CD14-positive monocyte (primary cell): ENCODE data around the gene ECSCR. TPM values are rescaled to one million over a fixed set of nuclear protein-coding genes. Genes with fewer than 3 reads are reported as not detected.

Experiments
- DNase-seq, 3 donors: peaks; one replicate each; pipeline ENCODE4 v3.0.0-alpha.2; 2011 to 2022
- H2AFZ ChIP-seq: 2 replicates; pipeline ENCODE4 v1.6.0; 2012; ENCODE audit warnings: mild to moderate bottlenecking, low read depth, low read length, inconsistent platforms; ENCODE audit not compliant: insufficient read depth, poor library complexity, severe bottlenecking
- H3K27ac ChIP-seq, 2 donors: 1 replicate in 1 of 2; 2 replicates in 1 of 2; pipeline ENCODE4 v1.5.1; 2012 to 2013; ENCODE audit warnings: low read length in 2 of 2, control low read depth in 1 of 2, inconsistent platforms in 1 of 2, low read depth in 1 of 2, mild to moderate bottlenecking in 1 of 2
- H3K27me3 ChIP-seq, 2 donors: one replicate each; pipeline versions ENCODE4 v1.6.0 to v1.6.1; 2011 to 2013; ENCODE audit warnings: low read length in 2 of 2; ENCODE audit not compliant: control insufficient read depth in 2 of 2, insufficient read depth in 2 of 2
- H3K36me3 ChIP-seq, 2 donors: replicated peaks in 1 of 2; 1 replicate in 1 of 2; 2 replicates in 1 of 2; pipeline versions ENCODE4 v1.5.1 to v1.6.1; 2012 to 2013; ENCODE audit warnings: low read length in 2 of 2, control low read depth in 1 of 2, inconsistent platforms in 1 of 2, mild to moderate bottlenecking in 1 of 2; ENCODE audit not compliant: insufficient read depth in 2 of 2, control insufficient read depth in 1 of 2
- H3K4me1 ChIP-seq, 2 donors: 1 replicate in 1 of 2; 2 replicates in 1 of 2; pipeline versions ENCODE4 v1.5.1 to v1.6.1; 2012 to 2013; ENCODE audit warnings: low read length in 2 of 2, control low read depth in 1 of 2, inconsistent platforms in 1 of 2, mild to moderate bottlenecking in 1 of 2, moderate library complexity in 1 of 2; ENCODE audit not compliant: insufficient read depth in 2 of 2, control insufficient read depth in 1 of 2
- H3K4me2 ChIP-seq: replicated peaks from 2 replicates; pipeline ENCODE3; 2012; ENCODE audit warnings: low read length, moderate library complexity, mild to moderate bottlenecking; ENCODE audit not compliant: poor library complexity, severe bottlenecking; ENCODE audit errors: extremely low read depth
- H3K4me3 ChIP-seq, 3 experiments: fragments of 200-600 bp in 1 of 3; sonication (generic) in 1 of 3; replicated peaks in 1 of 3; 1 replicate in 2 of 3; 2 replicates in 1 of 3; pipeline ENCODE4 v1.5.1; 2011 to 2013; ENCODE audit warnings: low read length in 3 of 3, mild to moderate bottlenecking in 3 of 3, control low read depth in 2 of 3, low read depth in 2 of 3, inconsistent platforms in 1 of 3, moderate library complexity in 1 of 3
- H3K79me2 ChIP-seq: 2 replicates; pipeline ENCODE4 v1.6.0; 2012; ENCODE audit warnings: mild to moderate bottlenecking, control low read depth, inconsistent platforms, low read length, moderate library complexity; ENCODE audit not compliant: insufficient read depth
- H3K9ac ChIP-seq: 2 replicates; pipeline ENCODE4 v1.6.0; 2017; ENCODE audit warnings: low read length, mild to moderate bottlenecking; ENCODE audit not compliant: insufficient read depth, poor library complexity, severe bottlenecking
- H3K9me3 ChIP-seq, 2 donors: replicated peaks in 1 of 2; 1 replicate in 1 of 2; 2 replicates in 1 of 2; pipeline versions ENCODE4 v1.5.1 to v1.6.1; 2012 to 2013; ENCODE audit warnings: low read length in 2 of 2, control low read depth in 1 of 2; ENCODE audit not compliant: control insufficient read depth in 1 of 2, insufficient read depth in 1 of 2
- H4K20me1 ChIP-seq: 2 replicates; pipeline ENCODE4 v1.6.0; 2012; ENCODE audit warnings: mild to moderate bottlenecking, low read length, control low read depth, moderate library complexity; ENCODE audit not compliant: insufficient read depth
- H3K27ac Mint-ChIP-seq, 7 donors: one replicate each; pipeline ENCODE4 v1.8.0; 2020; ENCODE audit warnings: mild to moderate bottlenecking in 7 of 7, mixed read lengths in 7 of 7, moderate library complexity in 6 of 7, inconsistent platforms in 2 of 7
- H3K27me3 Mint-ChIP-seq, 3 donors: one replicate each; pipeline ENCODE4 v1.8.0; 2021 to 2022; ENCODE audit warnings: low read depth in 3 of 3, mild to moderate bottlenecking in 3 of 3, mixed read lengths in 3 of 3, moderate library complexity in 3 of 3, inconsistent platforms in 1 of 3
- H3K36me3 Mint-ChIP-seq, 2 donors: one replicate each; pipeline ENCODE4 v1.8.0; 2020; ENCODE audit warnings: mixed read lengths in 2 of 2, inconsistent platforms in 1 of 2, mild to moderate bottlenecking in 1 of 2
- H3K4me1 Mint-ChIP-seq: one replicate; pipeline ENCODE4 v1.8.0; 2020; ENCODE audit warnings: mild to moderate bottlenecking, mixed read lengths
- H3K4me3 Mint-ChIP-seq, 2 donors: one replicate each; pipeline ENCODE4 v1.8.0; 2020; ENCODE audit warnings: mild to moderate bottlenecking in 2 of 2, mixed read lengths in 2 of 2, moderate library complexity in 1 of 2
- H3K9me3 Mint-ChIP-seq, 7 donors: one replicate each; pipeline ENCODE4 v1.8.0; 2020 to 2022; ENCODE audit warnings: mixed read lengths in 7 of 7, mild to moderate bottlenecking in 6 of 7, moderate library complexity in 6 of 7, inconsistent platforms in 2 of 7
- WGBS: methylation state at CpG from one replicate; pipeline ENCODE4 v1.1.5; 2013; ENCODE audit warnings: missing lambda C conversion rate; ENCODE audit not compliant: insufficient coverage; 5-methylcytosine and 5-hydroxymethylcytosine counted together
- intact Hi-C, 2 donors: fragments of 100-400 bp; cut with micrococcal nuclease; formaldehyde crosslinking; loops; one replicate each; pipeline versions ENCODE4 v1.15.0 to v1.15.1; 2023
- polyA plus RNA-seq, 3 donors: library from polyadenylated mRNA; depleted of rRNA in 1 of 3; unstranded in 2 of 3; stranded (reverse) in 1 of 3; fragments of 300-500 nt in 2 of 3; fragments of >200 nt in 1 of 3; fragmentation: Illumina TruSeq in 2 of 3; gene quantifications; 1 replicate in 2 of 3; 2 replicates in 1 of 3; pipeline ENCODE4 v1.2.3, GENCODE V29; 2012 to 2021
- TF ChIP-seq, protein P1 (sequence below): fragments of 200-600 bp; IDR thresholded peaks from one replicate; pipeline ENCODE4 v1.8.0; 2022; ENCODE audit warnings: antibody characterized with exemption, mild to moderate bottlenecking

ECSCR gene
- polyA plus RNA-seq, 3 donors, result not detected

DNA sequence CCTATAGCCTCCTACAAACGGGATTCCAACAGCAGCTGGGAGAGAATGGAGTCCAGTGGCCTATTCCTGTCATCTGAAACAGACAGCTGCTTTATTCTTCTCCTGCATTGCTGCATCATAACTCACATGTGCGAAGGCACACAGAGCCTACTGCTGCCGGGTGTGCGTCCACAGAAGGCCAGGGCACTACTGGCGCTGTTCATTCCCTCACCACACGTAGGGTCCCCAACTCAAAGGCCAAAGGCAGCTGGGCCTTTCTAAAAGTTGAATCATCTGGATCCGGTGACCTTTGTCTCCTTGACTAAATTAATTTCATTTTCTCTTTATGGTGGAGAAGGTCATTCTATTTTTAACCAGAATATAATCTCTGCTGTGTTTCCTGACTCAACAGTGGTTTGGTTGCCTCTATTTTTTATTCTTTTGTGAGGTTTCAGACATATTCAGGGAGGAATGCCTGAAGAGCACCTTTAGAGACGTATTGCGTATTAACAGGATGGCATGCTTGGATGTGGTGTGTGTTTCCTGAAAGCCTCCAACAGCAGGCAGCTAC is 47.9 kb downstream of the ECSCR start:
- Histone ChIP-seq H3K9me3 (no peaks in the 10 kb centered on the region), H3K4me2 (no peak overlapping the region), H3K4me1 (no peaks in the 10 kb centered on the region), H3K36me3 (no peaks in the 10 kb centered on the region), H2AFZ (no peak overlapping the region), H4K20me1 (no peaks in the 10 kb centered on the region), H3K27me3 (no peaks in the 10 kb centered on the region), H3K79me2 (no peaks in the 10 kb centered on the region), H3K27ac (no peak overlapping the region), H3K9ac (no peak overlapping the region), H3K4me3 (no peak overlapping the region)
- intact Hi-C loops, result no loop called here
- no CpG with 5 or more reads among the region's 9 CpGs for WGBS
- Mint-ChIP-seq H3K27me3 (no peaks in the 10 kb centered on the region), H3K27ac (no peak overlapping the region), H3K4me3 (no peak overlapping the region), H3K4me1 (no peaks in the 10 kb centered on the region), H3K9me3 (no peaks in the 10 kb centered on the region), H3K36me3 (peaks cover 3 to 7% of the 10 kb centered on the region in 2 donors)
- no peak for DNase-seq
- TF ChIP-seq, protein P1, sequence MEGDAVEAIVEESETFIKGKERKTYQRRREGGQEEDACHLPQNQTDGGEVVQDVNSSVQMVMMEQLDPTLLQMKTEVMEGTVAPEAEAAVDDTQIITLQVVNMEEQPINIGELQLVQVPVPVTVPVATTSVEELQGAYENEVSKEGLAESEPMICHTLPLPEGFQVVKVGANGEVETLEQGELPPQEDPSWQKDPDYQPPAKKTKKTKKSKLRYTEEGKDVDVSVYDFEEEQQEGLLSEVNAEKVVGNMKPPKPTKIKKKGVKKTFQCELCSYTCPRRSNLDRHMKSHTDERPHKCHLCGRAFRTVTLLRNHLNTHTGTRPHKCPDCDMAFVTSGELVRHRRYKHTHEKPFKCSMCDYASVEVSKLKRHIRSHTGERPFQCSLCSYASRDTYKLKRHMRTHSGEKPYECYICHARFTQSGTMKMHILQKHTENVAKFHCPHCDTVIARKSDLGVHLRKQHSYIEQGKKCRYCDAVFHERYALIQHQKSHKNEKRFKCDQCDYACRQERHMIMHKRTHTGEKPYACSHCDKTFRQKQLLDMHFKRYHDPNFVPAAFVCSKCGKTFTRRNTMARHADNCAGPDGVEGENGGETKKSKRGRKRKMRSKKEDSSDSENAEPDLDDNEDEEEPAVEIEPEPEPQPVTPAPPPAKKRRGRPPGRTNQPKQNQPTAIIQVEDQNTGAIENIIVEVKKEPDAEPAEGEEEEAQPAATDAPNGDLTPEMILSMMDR, result no peak

DNA sequence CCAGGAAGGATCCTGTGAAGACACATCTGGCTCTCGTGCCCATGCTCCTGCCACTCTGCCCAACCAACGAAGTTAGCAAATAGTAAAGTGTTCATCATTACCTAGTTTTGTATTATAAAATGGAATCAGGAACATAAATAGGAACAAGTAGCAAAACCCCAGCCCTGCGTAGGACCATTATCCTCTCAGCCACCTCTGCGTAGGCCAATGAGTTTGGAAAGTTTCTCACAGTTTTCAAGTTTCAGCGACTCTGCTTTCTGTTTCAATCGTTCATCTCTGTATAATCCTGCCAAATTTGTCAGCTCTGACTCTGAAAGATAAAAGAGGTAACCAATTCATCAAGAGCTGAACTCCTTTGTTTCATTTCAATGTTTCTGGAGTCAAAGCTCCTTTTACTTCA is 48.6 kb downstream of the ECSCR start:
- 93% methylated on average over 3 of the region's 6 CpGs for WGBS
- no peak for DNase-seq
- H3K9ac ChIP-seq, result no peak overlapping the region
- H4K20me1 ChIP-seq, result no peaks in the 10 kb centered on the region
- Mint-ChIP-seq H3K4me3 (no peak overlapping the region), H3K27ac (no peak overlapping the region), H3K9me3 (no peaks in the 10 kb centered on the region), H3K27me3 (no peaks in the 10 kb centered on the region), H3K4me1 (no peaks in the 10 kb centered on the region), H3K36me3 (peaks cover 2 to 3% of the 10 kb centered on the region in 2 donors)
- H3K4me3 ChIP-seq, result no peak overlapping the region
- no peaks in the 10 kb centered on the region for H3K4me1 ChIP-seq
- TF ChIP-seq, protein P1, result no peak
- no peak overlapping the region for H2AFZ ChIP-seq
- intact Hi-C loops, result no loop called here
- no peaks in the 10 kb centered on the region for H3K27me3 ChIP-seq
- H3K27ac ChIP-seq, result no peak overlapping the region
- no peaks in the 10 kb centered on the region for H3K36me3 ChIP-seq
- H3K4me2 ChIP-seq, result no peak overlapping the region
- no peaks in the 10 kb centered on the region for H3K79me2 ChIP-seq
- H3K9me3 ChIP-seq, result no peaks in the 10 kb centered on the region
